OCI-LY1 (cell line): ENCODE results near the gene NUDCD3.

Source experiments
- H2AFZ ChIP-seq: fragments of 200-600 bp; sonication (generic), shearing (Covaris generic); 2 replicates; pipeline ENCODE4 v1.6.0; 2014; ENCODE audit warnings: antibody characterized with exemption, mild to moderate bottlenecking, low read length
- H3F3A ChIP-seq: fragments of 200-600 bp; sonication (generic), shearing (Covaris generic); 2 replicates; pipeline ENCODE4 v1.6.0; 2014; ENCODE audit warnings: mild to moderate bottlenecking, antibody characterized with exemption, low read length, moderate library complexity; ENCODE audit not compliant: insufficient read depth
- H3K27ac ChIP-seq: fragments of 200-600 bp; sonication (generic); 2 replicates; pipeline ENCODE4 v1.5.1; 2014; ENCODE audit warnings: low read length, mixed run types, mild to moderate bottlenecking, low read depth; ENCODE audit not compliant: poor library complexity, severe bottlenecking
- H3K27me3 ChIP-seq: fragments of 200-600 bp; sonication (generic); 2 replicates; pipeline ENCODE4 v1.6.0; 2014; ENCODE audit warnings: antibody characterized with exemption, mild to moderate bottlenecking, low read length, moderate library complexity; ENCODE audit not compliant: insufficient read depth
- H3K36me3 ChIP-seq: fragments of 200-600 bp; sonication (generic); 2 replicates; pipeline ENCODE4 v1.6.1; 2014; ENCODE audit warnings: mild to moderate bottlenecking, antibody characterized with exemption, low read length, moderate library complexity, mixed read lengths; ENCODE audit not compliant: insufficient read depth
- H3K4me1 ChIP-seq: fragments of 200-600 bp; sonication (generic); 2 replicates; pipeline ENCODE4 v1.5.1; 2014; ENCODE audit warnings: mild to moderate bottlenecking, low read length, moderate library complexity; ENCODE audit not compliant: insufficient read depth, severe bottlenecking
- H3K4me2 ChIP-seq: fragments of 200-600 bp; sonication (generic), shearing (Covaris generic); 2 replicates; pipeline ENCODE4 v1.6.1; 2014; ENCODE audit warnings: low read length
- H3K4me3 ChIP-seq: fragments of 200-600 bp; sonication (generic); 2 replicates; pipeline ENCODE4 v1.5.1; 2014; ENCODE audit warnings: low read length, low read depth, mild to moderate bottlenecking, mixed read lengths; ENCODE audit not compliant: poor library complexity, severe bottlenecking
- H3K79me2 ChIP-seq: fragments of 200-600 bp; shearing (Covaris generic); 2 replicates; pipeline ENCODE4 v1.6.1; 2016; ENCODE audit warnings: mixed run types, low read length, mixed read lengths; ENCODE audit not compliant: insufficient read depth
- H3K9ac ChIP-seq: fragments of 200-600 bp; sonication (generic), shearing (Covaris generic); 2 replicates; pipeline ENCODE4 v1.6.1; 2014; ENCODE audit warnings: mild to moderate bottlenecking, low read length, mixed read lengths
- H3K9me2 ChIP-seq: fragments of 200-600 bp; sonication (generic), shearing (Covaris generic); 2 replicates; pipeline ENCODE4 v1.6.1; 2014; ENCODE audit warnings: low read depth, mild to moderate bottlenecking, low read length, mixed read lengths
- H3K9me3 ChIP-seq: fragments of 200-600 bp; shearing (Covaris generic); 2 replicates; pipeline ENCODE4 v1.6.1; 2014; ENCODE audit warnings: low read length, mixed read lengths
- H4K20me1 ChIP-seq: fragments of 200-600 bp; sonication (generic), shearing (Covaris generic); 2 replicates; pipeline ENCODE4 v1.6.0; 2016; ENCODE audit warnings: mild to moderate bottlenecking, low read length; ENCODE audit not compliant: insufficient read depth
- EZH2 ChIP-seq: fragments of 200-600 bp; sonication (generic), shearing (Covaris generic); IDR thresholded peaks from 2 replicates; pipeline ENCODE4 v1.8.0; 2017; ENCODE audit warnings: borderline replicate concordance, mixed run types, mild to moderate bottlenecking, antibody characterized with exemption, low read length, moderate library complexity, mixed read lengths
- TF ChIP-seq, protein P1 (sequence below): fragments of 200-600 bp; sonication (generic), shearing (Covaris generic); IDR thresholded peaks from 2 replicates; pipeline ENCODE4 v1.5.1; 2017; ENCODE audit warnings: mild to moderate bottlenecking, antibody characterized with exemption, low read length, moderate library complexity, mixed read lengths

Gene NUDCD3

DNA sequence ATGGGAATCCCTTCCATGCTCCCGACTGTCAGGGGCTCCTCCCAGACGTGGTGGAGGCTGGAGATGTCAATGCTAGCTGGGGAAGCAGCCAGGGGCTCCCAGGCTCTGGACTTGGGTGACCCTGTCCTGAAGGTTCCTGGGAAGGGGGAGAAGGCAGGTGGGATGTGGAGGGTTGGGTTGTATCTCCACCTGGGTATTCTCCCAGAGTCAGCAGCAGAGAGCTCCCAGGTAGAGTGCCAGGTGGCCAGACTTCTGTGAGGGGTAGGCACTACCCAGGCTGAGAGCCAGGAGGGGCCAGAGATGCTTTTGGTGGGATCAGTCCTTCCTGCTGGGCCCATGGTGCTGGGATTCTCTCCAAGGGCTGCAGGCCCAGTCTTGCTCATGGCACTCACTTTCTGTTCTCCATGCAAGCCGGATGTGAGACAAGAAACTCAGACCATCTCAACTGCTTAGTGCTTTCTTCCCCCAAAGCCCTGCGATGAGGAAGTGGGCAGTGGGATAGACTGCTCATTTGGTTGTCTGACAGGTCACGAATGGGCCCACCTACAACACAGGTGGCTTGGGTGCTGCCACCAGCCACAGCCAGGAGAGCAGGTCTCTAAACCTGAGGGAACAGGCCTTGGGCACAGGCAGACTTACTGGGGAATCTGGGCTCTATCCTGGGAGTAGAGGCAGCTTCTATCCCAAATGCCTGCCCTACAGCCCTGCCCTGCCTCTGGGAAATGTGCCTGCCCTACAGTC lies 112.6 kb downstream of the NUDCD3 start:
- Histone ChIP-seq H3K9me2 (no peaks in the 10 kb centered on the region), H3K36me3 (no peaks in the 10 kb centered on the region), H3K9me3 (no peaks in the 10 kb centered on the region), H3F3A (no peaks in the 10 kb centered on the region), H3K27me3 (no peaks in the 10 kb centered on the region), H3K4me2 (no peak overlapping the region), H3K4me3 (no peak overlapping the region), H2AFZ (no peak overlapping the region), H4K20me1 (no peaks in the 10 kb centered on the region), H3K4me1 (peaks cover 11% of the 10 kb centered on the region), H3K9ac (no peak overlapping the region), H3K79me2 (no peaks in the 10 kb centered on the region), H3K27ac (no peak overlapping the region)
- no peak for TF ChIP-seq EZH2
- TF ChIP-seq, protein P1, sequence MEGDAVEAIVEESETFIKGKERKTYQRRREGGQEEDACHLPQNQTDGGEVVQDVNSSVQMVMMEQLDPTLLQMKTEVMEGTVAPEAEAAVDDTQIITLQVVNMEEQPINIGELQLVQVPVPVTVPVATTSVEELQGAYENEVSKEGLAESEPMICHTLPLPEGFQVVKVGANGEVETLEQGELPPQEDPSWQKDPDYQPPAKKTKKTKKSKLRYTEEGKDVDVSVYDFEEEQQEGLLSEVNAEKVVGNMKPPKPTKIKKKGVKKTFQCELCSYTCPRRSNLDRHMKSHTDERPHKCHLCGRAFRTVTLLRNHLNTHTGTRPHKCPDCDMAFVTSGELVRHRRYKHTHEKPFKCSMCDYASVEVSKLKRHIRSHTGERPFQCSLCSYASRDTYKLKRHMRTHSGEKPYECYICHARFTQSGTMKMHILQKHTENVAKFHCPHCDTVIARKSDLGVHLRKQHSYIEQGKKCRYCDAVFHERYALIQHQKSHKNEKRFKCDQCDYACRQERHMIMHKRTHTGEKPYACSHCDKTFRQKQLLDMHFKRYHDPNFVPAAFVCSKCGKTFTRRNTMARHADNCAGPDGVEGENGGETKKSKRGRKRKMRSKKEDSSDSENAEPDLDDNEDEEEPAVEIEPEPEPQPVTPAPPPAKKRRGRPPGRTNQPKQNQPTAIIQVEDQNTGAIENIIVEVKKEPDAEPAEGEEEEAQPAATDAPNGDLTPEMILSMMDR, result no peak

DNA sequence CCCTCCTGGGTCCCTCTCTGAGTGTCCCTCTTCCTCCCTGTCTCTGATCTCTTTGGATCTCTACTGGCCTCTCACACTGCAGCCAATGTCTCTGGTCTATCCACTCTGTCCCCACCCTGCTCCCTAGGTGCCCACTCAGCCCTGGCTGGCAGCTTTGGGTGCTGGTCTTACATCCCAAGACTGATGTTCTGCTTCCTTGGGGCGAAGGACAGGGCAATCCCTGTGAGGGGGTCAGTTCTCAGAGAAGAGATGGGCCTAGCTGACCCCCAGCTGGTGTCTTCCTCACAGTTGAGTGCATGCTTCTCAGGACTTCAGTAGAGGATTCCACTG lies 113.4 kb downstream of the NUDCD3 start:
- H3K27me3 ChIP-seq, result no peaks in the 10 kb centered on the region
- H2AFZ ChIP-seq, result no peak overlapping the region
- no peaks in the 10 kb centered on the region for H4K20me1 ChIP-seq
- H3K4me1 ChIP-seq, result peaks cover 11% of the 10 kb centered on the region
- H3K9me3 ChIP-seq, result no peaks in the 10 kb centered on the region
- no peak overlapping the region for H3K4me2 ChIP-seq
- no peak overlapping the region for H3K27ac ChIP-seq
- H3K9ac ChIP-seq, result no peak overlapping the region
- no peaks in the 10 kb centered on the region for H3F3A ChIP-seq
- no peaks in the 10 kb centered on the region for H3K9me2 ChIP-seq
- no peak for TF ChIP-seq EZH2
- TF ChIP-seq, protein P1, result no peak
- H3K79me2 ChIP-seq, result no peaks in the 10 kb centered on the region
- H3K36me3 ChIP-seq, result no peaks in the 10 kb centered on the region
- no peak overlapping the region for H3K4me3 ChIP-seq

DNA sequence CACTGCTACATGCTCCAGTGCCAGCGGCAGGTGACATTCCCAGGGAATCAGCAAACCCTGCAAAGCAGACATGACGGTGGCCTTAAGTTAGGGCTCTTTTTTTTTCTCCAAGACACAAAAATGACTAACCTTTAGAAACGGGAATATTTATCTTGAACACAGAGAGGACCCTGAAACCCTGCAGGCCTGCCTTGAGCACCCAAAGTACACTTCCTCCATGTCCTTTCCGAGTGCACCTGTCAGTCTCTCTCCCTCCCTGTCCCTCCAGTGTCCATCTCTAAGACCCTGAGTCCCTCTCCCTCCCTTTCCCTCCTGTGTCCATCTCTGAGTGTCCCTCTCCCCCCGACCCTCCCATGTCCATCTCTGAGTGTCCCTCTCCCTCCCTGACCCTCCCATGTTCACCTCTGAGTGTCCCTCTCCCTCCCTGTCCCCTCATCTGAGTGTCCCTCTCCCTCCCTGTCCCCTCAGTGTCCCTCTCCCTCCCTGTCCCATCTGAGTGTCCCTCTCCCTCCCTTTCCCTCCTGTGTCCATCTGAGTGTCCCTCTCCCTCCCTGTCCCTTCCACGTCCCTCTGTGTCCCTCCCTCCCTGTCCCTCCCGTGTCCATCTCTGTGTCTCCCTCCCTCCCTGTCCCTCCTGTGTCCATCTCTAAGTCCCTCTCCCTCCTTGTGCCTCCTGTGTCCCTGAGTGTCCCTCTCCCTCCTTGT lies 113.9 kb downstream of the NUDCD3 start:
- no peak overlapping the region for H2AFZ ChIP-seq
- no peaks in the 10 kb centered on the region for H3K79me2 ChIP-seq
- H3K36me3 ChIP-seq, result no peaks in the 10 kb centered on the region
- no peak for TF ChIP-seq EZH2
- TF ChIP-seq, protein P1, result no peak
- peaks cover 11% of the 10 kb centered on the region for H3K4me1 ChIP-seq
- no peaks in the 10 kb centered on the region for H3F3A ChIP-seq
- H3K4me2 ChIP-seq, result no peak overlapping the region
- no peak overlapping the region for H3K9ac ChIP-seq
- no peak overlapping the region for H3K4me3 ChIP-seq
- no peaks in the 10 kb centered on the region for H3K27me3 ChIP-seq
- H3K9me2 ChIP-seq, result no peaks in the 10 kb centered on the region
- H3K9me3 ChIP-seq, result no peaks in the 10 kb centered on the region
- no peak overlapping the region for H3K27ac ChIP-seq
- H4K20me1 ChIP-seq, result no peaks in the 10 kb centered on the region
